ENCODE results near the gene ATXN1. TPM values are rescaled to one million over a fixed set of nuclear protein-coding genes. Genes with fewer than 3 reads are reported as not detected.

ATXN1 gene
- total and polyA plus RNA-seq, 2 of the 13 experiments (the other 11 are each of a cell fraction or from before 2014, with no cell fraction given), result 20.7 to 39.5 TPM

- TF ChIP-seq ATF2 (CRISPR knock-in tag; IDR thresholded peaks at IDR 0.05) (peak; percentile 52; the same call in 1 of the 2 replicates), TIGD3 (CRISPR knock-in tag; IDR thresholded peaks at IDR 0.05; ENCODE audit: borderline replicate concordance) (no peak), ZNF10 (CRISPR knock-in tag; IDR thresholded peaks at IDR 0.05; ENCODE audit: borderline replicate concordance, low read depth) (no peak), NFATC3 (CRISPR knock-in tag; IDR thresholded peaks at IDR 0.05) (no peak), PPARG (CRISPR knock-in tag; conservative IDR thresholded peaks at IDR 0.05) (peak; percentile 91), MTF1 (CRISPR knock-in tag; IDR thresholded peaks at IDR 0.05) (no peak), SIX4 (CRISPR knock-in tag; IDR thresholded peaks at IDR 0.05) (0 out of 2 replicates have a peak, but pooled peaks have one; percentile 37), ZNF343 (CRISPR knock-in tag; IDR thresholded peaks at IDR 0.05) (0 out of 2 replicates have a peak, but pooled peaks have one; percentile 49), FOXA1 (IDR thresholded peaks at IDR 0.05) (no peak), FOXA1 (CRISPR knock-in tag; IDR thresholded peaks at IDR 0.05) (peak; percentile 60), MED8 (CRISPR knock-in tag; IDR thresholded peaks at IDR 0.05; ENCODE audit: insufficient replicate concordance) (no peak), HOXA9 (CRISPR knock-in tag; IDR thresholded peaks at IDR 0.05; ENCODE audit: borderline replicate concordance) (no peak)
- TF ChIP-seq, protein P1, sequence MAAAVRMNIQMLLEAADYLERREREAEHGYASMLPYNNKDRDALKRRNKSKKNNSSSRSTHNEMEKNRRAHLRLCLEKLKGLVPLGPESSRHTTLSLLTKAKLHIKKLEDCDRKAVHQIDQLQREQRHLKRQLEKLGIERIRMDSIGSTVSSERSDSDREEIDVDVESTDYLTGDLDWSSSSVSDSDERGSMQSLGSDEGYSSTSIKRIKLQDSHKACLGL (CRISPR knock-in tag; IDR thresholded peaks at IDR 0.05), result no peak
- TF ChIP-seq, protein P2, sequence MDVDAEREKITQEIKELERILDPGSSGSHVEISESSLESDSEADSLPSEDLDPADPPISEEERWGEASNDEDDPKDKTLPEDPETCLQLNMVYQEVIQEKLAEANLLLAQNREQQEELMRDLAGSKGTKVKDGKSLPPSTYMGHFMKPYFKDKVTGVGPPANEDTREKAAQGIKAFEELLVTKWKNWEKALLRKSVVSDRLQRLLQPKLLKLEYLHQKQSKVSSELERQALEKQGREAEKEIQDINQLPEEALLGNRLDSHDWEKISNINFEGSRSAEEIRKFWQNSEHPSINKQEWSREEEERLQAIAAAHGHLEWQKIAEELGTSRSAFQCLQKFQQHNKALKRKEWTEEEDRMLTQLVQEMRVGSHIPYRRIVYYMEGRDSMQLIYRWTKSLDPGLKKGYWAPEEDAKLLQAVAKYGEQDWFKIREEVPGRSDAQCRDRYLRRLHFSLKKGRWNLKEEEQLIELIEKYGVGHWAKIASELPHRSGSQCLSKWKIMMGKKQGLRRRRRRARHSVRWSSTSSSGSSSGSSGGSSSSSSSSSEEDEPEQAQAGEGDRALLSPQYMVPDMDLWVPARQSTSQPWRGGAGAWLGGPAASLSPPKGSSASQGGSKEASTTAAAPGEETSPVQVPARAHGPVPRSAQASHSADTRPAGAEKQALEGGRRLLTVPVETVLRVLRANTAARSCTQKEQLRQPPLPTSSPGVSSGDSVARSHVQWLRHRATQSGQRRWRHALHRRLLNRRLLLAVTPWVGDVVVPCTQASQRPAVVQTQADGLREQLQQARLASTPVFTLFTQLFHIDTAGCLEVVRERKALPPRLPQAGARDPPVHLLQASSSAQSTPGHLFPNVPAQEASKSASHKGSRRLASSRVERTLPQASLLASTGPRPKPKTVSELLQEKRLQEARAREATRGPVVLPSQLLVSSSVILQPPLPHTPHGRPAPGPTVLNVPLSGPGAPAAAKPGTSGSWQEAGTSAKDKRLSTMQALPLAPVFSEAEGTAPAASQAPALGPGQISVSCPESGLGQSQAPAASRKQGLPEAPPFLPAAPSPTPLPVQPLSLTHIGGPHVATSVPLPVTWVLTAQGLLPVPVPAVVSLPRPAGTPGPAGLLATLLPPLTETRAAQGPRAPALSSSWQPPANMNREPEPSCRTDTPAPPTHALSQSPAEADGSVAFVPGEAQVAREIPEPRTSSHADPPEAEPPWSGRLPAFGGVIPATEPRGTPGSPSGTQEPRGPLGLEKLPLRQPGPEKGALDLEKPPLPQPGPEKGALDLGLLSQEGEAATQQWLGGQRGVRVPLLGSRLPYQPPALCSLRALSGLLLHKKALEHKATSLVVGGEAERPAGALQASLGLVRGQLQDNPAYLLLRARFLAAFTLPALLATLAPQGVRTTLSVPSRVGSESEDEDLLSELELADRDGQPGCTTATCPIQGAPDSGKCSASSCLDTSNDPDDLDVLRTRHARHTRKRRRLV (CRISPR knock-in tag; IDR thresholded peaks at IDR 0.05), result no peak
- TF ChIP-seq, protein P3, sequence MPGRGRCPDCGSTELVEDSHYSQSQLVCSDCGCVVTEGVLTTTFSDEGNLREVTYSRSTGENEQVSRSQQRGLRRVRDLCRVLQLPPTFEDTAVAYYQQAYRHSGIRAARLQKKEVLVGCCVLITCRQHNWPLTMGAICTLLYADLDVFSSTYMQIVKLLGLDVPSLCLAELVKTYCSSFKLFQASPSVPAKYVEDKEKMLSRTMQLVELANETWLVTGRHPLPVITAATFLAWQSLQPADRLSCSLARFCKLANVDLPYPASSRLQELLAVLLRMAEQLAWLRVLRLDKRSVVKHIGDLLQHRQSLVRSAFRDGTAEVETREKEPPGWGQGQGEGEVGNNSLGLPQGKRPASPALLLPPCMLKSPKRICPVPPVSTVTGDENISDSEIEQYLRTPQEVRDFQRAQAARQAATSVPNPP (CRISPR knock-in tag; IDR thresholded peaks at IDR 0.05), result 0 out of 2 replicates have a peak, but pooled peaks have one; percentile 30
- TF ChIP-seq, protein P4, sequence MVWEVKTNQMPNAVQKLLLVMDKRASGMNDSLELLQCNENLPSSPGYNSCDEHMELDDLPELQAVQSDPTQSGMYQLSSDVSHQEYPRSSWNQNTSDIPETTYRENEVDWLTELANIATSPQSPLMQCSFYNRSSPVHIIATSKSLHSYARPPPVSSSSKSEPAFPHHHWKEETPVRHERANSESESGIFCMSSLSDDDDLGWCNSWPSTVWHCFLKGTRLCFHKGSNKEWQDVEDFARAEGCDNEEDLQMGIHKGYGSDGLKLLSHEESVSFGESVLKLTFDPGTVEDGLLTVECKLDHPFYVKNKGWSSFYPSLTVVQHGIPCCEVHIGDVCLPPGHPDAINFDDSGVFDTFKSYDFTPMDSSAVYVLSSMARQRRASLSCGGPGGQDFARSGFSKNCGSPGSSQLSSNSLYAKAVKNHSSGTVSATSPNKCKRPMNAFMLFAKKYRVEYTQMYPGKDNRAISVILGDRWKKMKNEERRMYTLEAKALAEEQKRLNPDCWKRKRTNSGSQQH (CRISPR knock-in tag; IDR thresholded peaks at IDR 0.05; ENCODE audit: low read depth), result no peak
These were observed 62.0 kb downstream of the ATXN1 start (continued) for GRCh38 chr6:16698997-16699868.
